ENCODE measurements around the gene BAAT.
"Not testable (repeated sequence)": the region's sequence is repeated elsewhere in the genome, so short reads cannot be mapped to it uniquely, and the experiment has no call there.

BAAT gene

DNA sequence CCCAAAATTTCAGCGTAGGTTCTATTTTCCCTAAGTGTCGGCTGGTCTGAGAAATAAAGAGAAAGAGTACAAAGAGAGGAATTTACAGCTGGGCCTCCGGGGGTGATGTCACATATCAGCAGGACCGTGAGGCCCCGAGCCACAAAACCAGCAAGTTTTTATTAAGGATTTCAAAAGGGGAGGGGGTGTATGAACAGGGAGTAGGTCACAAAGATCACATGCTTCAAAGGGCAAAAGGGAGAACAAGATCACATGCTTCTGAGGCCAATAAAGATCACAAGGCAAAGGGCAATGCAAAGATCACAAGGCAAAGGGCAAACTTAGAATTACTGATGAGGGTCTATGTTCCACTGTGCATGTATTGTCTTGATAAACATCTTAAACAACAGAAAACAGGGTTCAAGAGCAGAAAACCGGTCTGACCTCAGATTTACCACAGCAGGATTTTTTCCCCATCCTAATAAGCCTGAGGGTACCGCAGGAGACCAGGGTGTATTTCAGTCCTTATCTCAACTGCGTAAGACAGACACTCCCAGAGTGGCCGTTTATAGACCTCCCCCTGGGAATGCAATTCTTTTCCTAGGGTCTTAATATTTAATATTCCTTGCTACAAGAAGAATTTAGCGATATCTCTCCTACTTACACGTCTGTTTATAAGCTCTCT is at the start of gene BAAT:
Gene BAAT, minus strand, starts transcription at position 134 of the 664 bp plus-strand sequence. CDS start 13,602 bp downstream, outside the sequence.
- not testable (repeated sequence) for DNase-seq

DNA sequence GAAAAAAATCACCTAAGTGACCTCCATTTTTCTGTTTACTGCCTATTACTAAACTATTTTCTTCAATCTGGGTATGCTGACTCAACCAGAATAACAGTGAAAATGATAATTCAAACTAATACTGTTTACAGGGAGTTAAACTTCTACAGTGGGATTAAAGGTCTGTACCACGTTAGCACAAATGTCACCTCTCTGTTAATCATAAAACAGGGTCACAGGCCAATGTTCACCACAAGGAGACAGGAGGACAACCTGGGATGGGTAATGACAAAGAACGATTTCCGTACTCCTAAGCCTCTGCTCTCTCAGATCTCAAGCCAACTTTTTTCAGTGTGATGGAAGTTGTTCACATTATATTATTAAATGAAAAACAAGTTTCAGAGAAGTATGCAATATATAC is 48.4 kb upstream of the BAAT start:
- no peak for DNase-seq

DNA sequence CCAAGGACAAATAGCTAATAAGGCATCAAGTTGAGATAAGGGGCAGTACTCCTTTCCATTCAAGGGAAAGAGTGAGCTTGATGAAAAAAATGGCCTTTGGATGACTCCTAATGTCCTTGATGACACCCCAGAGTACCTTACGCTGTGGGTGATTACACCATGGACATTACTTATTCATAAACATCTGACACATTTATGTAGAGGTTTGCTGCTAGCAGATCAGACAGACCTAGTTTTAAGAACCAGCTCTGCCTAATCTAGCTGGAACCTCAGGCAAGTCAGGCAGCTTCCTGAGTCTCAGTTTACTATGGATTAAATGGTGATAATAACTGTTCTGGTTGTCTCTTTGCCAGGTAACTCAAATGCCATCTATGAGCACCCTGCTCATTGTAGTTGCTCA is 47.9 kb upstream of the BAAT start:
- DNase-seq, result no peak

DNA sequence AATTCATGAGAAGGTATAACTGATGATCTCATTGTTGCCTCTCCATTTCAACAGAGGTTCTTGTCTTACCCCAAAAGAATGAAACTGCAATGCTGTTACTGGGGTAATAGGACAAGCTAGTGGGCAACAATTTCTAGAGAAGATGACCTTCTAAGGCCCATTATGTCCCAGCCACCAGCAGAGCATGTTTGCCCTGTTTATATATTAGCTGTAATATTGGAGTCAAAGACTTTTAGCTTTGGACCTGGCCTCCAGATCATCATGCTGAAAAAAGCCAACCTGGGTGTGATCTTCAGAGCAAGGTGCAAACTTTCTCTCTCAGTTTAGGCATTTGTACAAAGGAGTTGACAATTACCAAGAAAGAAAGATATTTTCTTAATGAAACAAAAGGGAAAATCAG is 47.4 kb upstream of the BAAT start:
- no peak for DNase-seq

DNA sequence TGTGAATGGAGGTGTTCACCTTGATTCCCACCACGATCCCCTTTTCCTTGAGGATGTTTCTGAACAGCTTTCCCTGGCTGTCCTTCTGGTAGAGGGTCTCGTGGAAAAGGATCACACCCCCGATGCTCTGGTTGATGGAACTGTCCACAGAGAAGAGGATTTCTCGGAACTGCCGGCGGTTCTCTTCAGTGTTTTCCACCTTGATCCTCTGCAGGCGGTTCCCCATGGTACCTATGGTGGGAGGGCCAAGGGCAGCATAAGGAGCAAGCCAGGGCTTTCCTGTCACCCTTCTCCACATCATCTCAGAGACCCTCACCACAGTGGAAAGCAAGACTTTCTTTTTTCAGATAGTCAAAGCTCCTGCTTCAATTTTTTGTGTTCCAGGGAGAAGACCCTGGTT is 44.9 kb upstream of the BAAT start:
- no peak for DNase-seq

DNA sequence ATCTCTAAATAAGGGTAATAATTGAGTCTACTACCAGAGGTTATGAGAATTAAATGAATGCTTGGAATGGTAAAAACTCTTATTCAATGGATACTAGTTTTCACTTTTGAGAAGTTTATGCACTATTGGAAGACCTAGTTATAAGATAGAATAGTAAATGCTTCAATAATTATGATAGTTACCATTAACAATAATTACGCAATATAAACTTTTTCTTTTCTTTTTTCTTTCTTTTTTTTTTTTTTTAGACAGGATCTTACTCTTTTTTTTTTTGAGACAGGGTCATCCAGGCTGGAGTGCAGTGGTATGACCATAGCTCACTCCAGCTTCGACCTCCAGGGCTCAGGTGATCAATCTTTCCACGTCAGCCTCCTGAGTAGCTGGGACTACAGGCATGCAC is 44.1 kb upstream of the BAAT start:
- DNase-seq, result no peak

DNA sequence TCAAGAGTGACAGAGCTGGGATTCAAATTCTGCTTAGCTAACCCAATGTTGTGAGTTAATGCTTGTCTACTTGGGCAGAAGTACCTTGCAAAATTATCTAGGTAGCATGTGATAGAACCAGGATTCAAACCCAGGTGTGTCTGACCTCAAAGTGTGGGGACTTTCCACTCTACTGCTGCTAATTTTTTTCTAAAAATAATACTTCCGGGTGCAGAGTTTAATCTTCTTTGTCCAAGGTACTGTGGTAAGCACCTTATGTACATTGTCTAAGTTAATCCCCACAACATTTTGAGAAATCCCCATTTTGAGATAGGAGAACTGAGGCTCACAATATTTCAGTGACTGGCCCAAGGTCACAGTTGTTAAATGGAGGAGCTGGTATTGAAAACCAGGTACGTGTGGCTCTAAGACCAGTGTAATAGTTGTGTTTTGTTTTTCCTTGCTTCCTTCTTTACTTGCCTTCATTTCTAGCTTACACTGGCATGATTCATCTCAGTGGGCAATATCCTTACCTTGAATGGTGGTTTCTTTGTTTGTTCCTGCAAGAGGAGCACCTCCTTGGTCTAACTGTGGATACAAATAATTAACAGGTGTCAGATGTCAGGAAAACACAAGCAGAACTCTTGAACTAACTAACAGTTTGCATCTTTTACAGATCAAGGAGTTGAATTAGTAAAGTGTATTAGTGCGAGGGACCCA is 43.3 kb upstream of the BAAT start:
- no peak for DNase-seq

- no peak for DNase-seq
Observed at GRCh38 chr9:101427358-101427757, 42.6 kb upstream of the BAAT start.

DNA sequence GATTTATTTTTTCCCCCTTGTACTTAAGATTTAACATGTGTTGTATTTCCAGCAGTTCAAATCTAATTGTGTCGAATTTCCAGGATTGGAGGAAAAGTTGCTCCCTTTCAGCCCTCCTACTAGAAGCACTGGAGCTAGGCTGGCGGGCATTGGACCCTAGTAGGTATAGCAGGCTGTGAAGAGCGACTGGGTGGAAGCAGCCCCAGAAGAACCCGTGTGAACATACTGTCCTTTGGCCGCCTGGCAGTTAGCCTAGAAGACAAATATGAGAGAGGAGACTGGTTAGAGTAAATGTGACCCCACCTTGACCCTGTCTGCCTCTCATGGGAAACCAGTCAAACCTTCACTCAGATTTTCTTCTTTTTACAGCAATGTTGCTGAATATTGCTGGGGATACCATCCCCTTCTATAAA is 36.9 kb upstream of the BAAT start:
- DNase-seq, result no peak

DNA sequence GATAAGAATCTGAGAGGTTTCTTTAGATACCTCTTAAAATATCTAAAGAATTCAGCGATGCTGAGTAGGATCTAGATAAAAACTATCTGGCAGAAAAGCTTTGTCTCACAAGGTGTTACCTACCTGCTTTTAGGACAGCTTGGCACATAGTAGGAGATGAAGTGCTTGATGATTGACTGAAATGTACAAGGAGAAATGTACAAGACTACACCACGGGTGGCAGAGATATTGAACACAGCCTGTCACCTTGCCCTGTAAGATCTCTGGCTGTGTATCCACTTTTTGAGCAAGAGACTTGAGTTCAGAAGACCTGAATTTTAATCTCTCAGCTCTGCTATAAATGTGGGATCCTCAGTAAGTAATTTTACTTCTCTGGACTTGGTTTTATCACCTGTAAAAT is 35.1 kb upstream of the BAAT start:
- DNase-seq, result no peak

- DNase-seq, result no peak
Observed at GRCh38 chr9:101418518-101419430, 34.0 kb upstream of the BAAT start.

DNA sequence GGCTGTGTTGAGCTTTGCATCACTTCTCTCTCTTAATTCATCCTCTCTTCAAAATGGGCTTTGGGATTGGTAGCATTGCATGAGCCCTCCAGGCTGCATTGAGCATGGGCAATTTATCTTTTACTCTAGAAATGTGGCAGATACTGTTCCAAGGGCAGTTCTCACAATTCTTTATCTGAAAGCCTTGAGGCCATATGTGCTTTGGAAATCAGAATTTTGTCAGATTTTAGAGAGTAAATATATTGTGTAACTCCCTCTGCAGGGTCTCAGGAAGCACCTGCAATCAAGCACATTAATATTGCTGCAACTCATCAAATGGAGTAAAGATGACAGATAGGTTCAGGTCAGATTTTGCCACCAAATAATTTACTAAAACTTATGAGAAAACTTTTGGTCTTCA is 33.2 kb upstream of the BAAT start:
- DNase-seq, result no peak

DNA sequence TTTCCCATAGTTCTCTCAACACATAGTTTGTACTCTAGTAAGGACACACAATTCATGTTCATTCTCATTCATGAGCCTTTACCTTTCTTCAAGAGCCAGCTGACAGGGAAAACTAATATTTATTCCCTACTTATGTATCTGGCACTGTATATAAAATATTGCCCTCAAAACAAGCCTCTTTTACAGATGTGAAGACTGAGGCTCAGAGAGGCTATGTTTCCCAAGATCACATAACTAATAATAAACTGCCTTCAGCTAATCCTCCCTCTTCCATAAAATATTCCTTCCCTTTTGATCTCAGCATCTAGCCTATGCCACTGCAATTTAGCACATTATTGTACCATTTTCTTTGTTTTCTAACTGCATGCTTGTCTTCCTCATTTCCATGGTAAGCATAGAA is 32.6 kb upstream of the BAAT start:
- no peak for DNase-seq

- DNase-seq, result no peak
Observed at GRCh38 chr9:101415578-101415977, 30.8 kb upstream of the BAAT start.

DNA sequence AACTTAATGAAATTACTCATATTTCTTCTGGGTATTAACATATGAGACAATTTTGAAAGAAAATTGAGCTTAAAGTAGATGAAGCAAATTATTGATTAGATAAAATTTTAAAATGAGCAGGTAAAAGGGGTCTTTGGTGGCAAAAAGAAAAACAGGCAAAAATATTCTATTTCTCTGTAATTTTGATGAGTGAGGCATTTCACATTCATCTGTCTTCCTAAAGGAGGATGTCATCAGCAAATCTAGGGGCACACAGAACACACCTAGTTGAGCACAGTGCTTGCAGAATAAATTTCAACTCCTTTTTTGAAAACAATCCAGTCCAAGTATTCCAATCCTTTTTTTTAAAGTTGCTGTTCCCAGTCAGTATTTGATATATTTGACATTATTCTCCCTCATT is 30.0 kb upstream of the BAAT start:
- no peak for DNase-seq

DNA sequence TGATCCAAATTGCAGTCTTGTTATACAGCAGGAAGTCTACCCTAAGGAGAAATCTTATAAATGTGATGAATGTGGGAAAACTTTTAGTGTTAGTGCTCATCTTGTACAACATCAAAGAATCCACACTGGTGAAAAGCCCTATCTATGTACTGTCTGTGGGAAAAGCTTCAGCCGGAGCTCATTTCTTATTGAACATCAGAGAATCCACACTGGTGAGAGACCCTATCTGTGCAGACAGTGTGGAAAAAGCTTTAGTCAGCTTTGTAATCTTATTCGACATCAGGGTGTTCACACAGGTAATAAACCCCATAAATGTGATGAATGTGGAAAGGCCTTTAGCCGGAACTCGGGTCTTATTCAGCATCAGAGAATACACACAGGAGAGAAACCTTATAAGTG is 24.3 kb upstream of the BAAT start:
- DNase-seq, result no peak

DNA sequence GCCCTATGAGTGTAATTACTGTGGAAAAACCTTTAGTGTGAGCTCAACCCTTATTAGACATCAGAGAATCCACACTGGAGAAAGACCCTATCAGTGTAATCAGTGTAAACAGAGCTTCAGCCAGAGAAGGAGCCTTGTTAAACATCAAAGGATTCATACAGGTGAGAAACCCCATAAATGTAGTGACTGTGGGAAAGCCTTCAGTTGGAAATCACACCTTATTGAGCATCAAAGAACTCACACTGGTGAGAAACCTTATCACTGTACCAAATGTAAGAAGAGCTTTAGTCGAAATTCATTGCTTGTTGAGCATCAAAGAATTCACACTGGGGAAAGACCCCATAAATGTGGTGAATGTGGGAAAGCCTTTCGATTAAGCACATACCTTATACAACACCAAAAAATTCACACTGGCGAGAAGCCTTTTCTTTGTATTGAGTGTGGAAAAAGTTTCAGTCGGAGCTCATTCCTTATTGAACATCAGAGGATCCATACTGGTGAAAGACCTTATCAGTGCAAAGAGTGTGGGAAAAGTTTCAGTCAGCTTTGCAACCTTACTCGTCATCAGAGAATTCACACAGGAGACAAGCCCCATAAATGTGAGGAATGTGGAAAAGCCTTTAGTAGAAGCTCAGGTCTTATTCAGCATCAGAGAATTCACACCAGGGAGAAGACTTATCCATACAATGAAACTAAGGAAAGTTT is 23.7 kb upstream of the BAAT start:
- DNase-seq, result no peak

DNA sequence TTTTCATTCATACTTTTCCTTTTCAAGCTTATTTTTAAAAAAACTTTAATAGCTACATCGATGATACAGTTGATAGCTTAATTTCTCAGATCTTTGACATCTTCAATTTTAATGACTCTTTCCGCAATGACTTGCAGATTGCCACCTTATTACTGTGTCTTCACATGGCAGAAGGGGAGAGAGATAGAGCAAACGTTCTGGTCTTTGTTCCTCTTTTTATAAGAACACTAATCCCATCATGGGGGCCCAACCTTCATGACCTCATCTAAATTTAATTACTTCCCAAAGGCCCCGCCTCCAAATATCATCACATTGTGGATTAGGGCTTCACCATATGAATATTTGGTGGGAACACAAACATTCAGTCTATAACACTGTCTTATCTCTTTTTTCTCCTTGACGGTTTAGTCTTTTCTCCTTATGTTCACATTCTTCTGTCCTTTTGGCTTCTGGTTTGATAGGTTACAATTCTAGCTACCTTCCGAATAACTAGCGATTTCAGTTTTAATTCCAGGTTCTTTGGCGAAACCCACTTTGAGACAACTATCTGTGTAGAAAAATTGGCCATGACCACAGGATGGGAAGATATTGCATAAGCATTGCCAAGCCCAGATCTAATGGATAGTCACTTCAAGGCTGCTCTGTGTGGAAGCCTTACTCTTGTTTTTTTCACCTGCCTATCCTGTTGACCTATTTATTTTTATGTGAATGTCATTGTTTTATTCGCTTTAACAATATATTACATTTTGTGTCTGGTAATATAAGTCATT is 18.9 kb upstream of the BAAT start:
- DNase-seq, result no peak

- no peak for DNase-seq
Observed at GRCh38 chr9:101400120-101400519, 15.3 kb upstream of the BAAT start.

GRCh38 chr9:101399643-101399970 is 14.8 kb upstream of the BAAT start:
- DNase-seq, result no peak

DNA sequence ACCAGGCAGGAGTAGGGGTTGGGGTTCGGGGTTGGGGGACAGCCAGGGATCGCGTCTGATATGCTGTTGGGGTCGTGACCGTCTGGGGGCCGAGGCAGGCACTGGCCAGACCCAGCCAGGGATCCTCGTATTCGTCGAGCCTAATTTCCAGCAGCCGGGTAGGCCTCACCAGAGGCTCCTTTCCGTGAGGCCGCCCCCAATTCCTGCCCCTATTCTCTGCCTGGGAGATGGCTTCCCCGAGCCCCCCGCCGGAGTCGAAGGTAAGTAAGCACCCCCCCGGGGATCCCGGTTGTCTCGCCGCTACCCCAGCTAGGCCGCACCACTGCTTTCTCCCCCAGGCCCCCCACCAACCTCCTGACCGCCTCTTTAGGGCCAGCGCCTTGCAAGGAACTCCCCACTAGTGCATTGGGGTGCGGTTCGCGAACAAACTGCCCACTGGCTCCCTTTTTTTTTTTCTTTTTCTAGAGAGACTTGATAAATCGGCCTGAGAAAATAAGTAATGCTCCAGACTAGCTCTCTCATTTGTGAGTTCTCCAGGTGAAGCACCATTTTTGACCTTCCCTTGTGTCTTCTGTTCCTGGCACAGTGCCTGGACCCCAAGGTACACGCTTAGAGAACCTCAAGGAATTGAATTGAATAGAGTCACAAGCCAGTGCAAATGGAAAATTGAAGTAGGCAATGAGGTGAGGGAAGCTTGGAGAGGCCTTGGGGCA is 14.3 kb upstream of the BAAT start:
- no peak for DNase-seq

Data from SIG-M5 (cell line).